ENCODE data around the gene RRP15. TPM values are rescaled to one million over a fixed set of nuclear protein-coding genes. Genes with fewer than 3 reads are reported as not detected.
A peak's percentile ranks its signal among the peaks of the same experiment; 100 is the strongest.

Gene RRP15
- total and polyA plus RNA-seq, 2 of the 13 experiments (the other 11 are each of a cell fraction or from before 2014, with no cell fraction given) = 2.1 to 37.5 TPM

DNA sequence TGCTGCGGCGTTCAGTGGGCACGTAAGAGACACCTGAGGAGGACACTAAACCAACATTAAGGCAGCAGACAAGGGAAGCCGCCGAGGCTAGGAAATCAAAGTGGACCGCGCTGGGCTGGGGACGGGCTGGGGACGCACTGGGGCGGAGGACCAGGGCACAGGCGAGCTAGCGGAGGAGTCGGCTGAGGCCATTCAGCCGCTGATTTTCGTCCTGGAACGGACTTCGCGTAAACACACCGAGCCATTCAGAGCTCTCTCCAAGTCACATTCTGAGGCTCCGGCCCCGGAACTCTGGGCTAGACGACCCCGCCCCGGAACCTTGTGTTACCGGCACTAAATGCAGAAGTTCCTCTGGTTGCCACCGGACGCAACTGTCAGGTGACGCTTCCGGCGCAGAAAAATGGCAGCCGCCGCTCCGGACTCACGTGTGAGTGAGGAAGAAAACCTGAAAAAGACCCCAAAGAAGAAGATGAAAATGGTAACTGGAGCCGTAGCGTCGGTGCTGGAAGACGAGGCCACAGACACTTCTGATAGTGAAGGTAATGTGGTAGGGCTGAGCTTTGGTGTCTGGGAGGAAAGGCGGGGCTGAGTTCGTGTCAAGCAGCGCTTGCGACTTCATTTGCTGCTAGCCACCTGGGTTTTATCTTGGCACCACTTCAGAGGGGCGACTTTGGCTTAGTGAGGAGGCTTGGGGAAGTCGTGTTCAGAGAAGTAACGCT, at the start of gene RRP15 (continued):
- TF ChIP-seq, protein P1, sequence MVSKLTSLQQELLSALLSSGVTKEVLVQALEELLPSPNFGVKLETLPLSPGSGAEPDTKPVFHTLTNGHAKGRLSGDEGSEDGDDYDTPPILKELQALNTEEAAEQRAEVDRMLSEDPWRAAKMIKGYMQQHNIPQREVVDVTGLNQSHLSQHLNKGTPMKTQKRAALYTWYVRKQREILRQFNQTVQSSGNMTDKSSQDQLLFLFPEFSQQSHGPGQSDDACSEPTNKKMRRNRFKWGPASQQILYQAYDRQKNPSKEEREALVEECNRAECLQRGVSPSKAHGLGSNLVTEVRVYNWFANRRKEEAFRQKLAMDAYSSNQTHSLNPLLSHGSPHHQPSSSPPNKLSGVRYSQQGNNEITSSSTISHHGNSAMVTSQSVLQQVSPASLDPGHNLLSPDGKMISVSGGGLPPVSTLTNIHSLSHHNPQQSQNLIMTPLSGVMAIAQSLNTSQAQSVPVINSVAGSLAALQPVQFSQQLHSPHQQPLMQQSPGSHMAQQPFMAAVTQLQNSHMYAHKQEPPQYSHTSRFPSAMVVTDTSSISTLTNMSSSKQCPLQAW (CRISPR knock-in tag; IDR thresholded peaks at IDR 0.05) = 0 out of 2 replicates have a peak, but pooled peaks have one; percentile 17
- TF ChIP-seq RBM22 (optimal IDR thresholded peaks at IDR 0.05; ENCODE audit: low read length) = peak; percentile 41
- peak; percentile 91; the same call in 1 of the 2 replicates for TF ChIP-seq TSC22D2 (CRISPR knock-in tag; IDR thresholded peaks at IDR 0.05; ENCODE audit: borderline replicate concordance)
- TF ChIP-seq, protein P2, sequence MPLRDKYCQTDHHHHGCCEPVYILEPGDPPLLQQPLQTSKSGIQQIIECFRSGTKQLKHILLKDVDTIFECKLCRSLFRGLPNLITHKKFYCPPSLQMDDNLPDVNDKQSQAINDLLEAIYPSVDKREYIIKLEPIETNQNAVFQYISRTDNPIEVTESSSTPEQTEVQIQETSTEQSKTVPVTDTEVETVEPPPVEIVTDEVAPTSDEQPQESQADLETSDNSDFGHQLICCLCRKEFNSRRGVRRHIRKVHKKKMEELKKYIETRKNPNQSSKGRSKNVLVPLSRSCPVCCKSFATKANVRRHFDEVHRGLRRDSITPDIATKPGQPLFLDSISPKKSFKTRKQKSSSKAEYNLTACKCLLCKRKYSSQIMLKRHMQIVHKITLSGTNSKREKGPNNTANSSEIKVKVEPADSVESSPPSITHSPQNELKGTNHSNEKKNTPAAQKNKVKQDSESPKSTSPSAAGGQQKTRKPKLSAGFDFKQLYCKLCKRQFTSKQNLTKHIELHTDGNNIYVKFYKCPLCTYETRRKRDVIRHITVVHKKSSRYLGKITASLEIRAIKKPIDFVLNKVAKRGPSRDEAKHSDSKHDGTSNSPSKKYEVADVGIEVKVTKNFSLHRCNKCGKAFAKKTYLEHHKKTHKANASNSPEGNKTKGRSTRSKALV (CRISPR knock-in tag; IDR thresholded peaks at IDR 0.05) = no peak
- TF ChIP-seq PRMT3 (CRISPR knock-in tag; IDR thresholded peaks at IDR 0.05; ENCODE audit: borderline replicate concordance, low read depth) = no peak
- 0 out of 2 replicates have a peak, but pooled peaks have one; percentile 17 for TF ChIP-seq ZSCAN21 (CRISPR knock-in tag; IDR thresholded peaks at IDR 0.05; ENCODE audit: borderline replicate concordance)
- peak; percentile 98 for TF ChIP-seq SAP130 (CRISPR knock-in tag; IDR thresholded peaks at IDR 0.05; ENCODE audit: low read depth)
- no peak for TF ChIP-seq ZNF10 (CRISPR knock-in tag; IDR thresholded peaks at IDR 0.05; ENCODE audit: borderline replicate concordance, low read depth)
- peak; percentile 69; the same call in 1 of the 2 replicates for TF ChIP-seq KLF13 (CRISPR knock-in tag; IDR thresholded peaks at IDR 0.05)
- TF ChIP-seq ZBTB3 (CRISPR knock-in tag; IDR thresholded peaks at IDR 0.05; ENCODE audit: borderline replicate concordance, low read depth) = no peak
- TF ChIP-seq GABPB1 (CRISPR knock-in tag; IDR thresholded peaks at IDR 0.05) = peak; percentile 100
- TF ChIP-seq LCORL (IDR thresholded peaks at IDR 0.05) = 0 out of 2 replicates have a peak, but pooled peaks have one; percentile 15
- peak; percentile 75 for TF ChIP-seq LCORL (CRISPR knock-in tag; IDR thresholded peaks at IDR 0.05)
- peak; percentile 43; the same call in 1 of the 2 replicates for TF ChIP-seq SRF (IDR thresholded peaks at IDR 0.05; ENCODE audit: low read depth, low read length)
- no peak for TF ChIP-seq SP1 (IDR thresholded peaks at IDR 0.05)
- peak; percentile 81; the same call in 1 of the 2 replicates for TF ChIP-seq SP1 (CRISPR knock-in tag; IDR thresholded peaks at IDR 0.05)
- TF ChIP-seq MXD3 (CRISPR knock-in tag; IDR thresholded peaks at IDR 0.05) = peak; percentile 100
- no peak for TF ChIP-seq ONECUT2 (CRISPR knock-in tag; IDR thresholded peaks at IDR 0.05)
- TF ChIP-seq ZNF292 (CRISPR knock-in tag; IDR thresholded peaks at IDR 0.05; ENCODE audit: borderline replicate concordance, low read depth) = 0 out of 2 replicates have a peak, but pooled peaks have one; percentile 36
- TF ChIP-seq ZSCAN5A (CRISPR knock-in tag; IDR thresholded peaks at IDR 0.05; ENCODE audit: borderline replicate concordance) = peak; percentile 90; the same call in 1 of the 2 replicates
- TF ChIP-seq CENPT (CRISPR knock-in tag; IDR thresholded peaks at IDR 0.05; ENCODE audit: low read depth) = no peak
- TF ChIP-seq ZNF510 (CRISPR knock-in tag; IDR thresholded peaks at IDR 0.05; ENCODE audit: low read depth) = peak; percentile 83; the same call in 1 of the 2 replicates
- peak; percentile 96 for TF ChIP-seq ASH2L (IDR thresholded peaks at IDR 0.05; ENCODE audit: insufficient read length, low read depth, low read length)
- TF ChIP-seq ZNF790 (CRISPR knock-in tag; IDR thresholded peaks at IDR 0.05; ENCODE audit: borderline replicate concordance) = no peak
- no peak for TF ChIP-seq ZNF703 (CRISPR knock-in tag; IDR thresholded peaks at IDR 0.05; ENCODE audit: borderline replicate concordance)

Measured in HepG2 (cell line).